Measurements from ENCODE around the gene PLEKHG4B. TPM values are rescaled to one million over a fixed set of nuclear protein-coding genes. Genes with fewer than 3 reads are reported as not detected.
A peak's percentile ranks its signal among the peaks of the same experiment; 100 is the strongest.

The PLEKHG4B gene
- polyA plus RNA-seq, 4 donors = 9.1 to 21.6 (median 13.4) TPM

DNA sequence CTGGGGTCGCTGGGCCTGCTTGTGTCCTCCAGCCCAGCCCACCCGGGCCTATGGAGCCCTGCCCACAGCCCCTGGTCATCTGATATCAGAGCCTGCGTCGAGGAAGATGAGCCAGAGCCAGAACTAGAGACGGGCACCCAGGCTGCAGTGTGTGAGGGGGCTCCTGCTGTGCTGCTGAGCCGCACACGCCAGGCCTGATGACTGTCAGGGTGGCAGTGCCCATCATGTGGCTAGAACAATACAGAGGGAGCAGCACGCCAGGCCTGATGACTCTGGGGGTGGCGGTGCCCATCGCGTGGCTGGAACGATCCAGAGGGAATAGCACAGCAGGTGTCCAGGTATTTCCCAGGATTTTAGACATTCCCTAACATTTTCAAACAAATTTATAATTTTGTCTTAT, 90.2 kb downstream of the PLEKHG4B start:
- DNase-seq (ENCODE audit: low read depth in 4 of 4, low spot score in 2 of 4) = no peak

DNA sequence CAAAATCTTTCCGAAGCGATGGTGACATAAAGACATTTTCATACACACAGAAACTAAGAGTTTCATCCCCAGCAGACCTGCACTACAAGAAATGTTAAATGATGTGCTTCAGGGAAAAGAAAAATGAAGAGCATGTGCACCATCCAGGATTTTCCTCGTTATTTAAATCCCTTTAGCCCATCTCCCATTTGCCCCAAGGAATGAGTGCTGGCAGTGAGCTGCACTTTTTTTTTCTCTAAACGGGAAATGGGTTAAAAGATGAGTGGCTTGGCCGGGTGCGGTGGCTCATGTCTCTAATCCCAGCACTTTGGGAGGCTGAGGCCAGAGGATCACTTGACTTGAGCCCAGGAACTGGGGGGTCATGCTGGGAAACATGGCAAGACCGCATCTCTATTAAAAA, 92.5 kb downstream of the PLEKHG4B start:
- DNase-seq (ENCODE audit: low read depth in 4 of 4, low spot score in 2 of 4) = no peak

DNA sequence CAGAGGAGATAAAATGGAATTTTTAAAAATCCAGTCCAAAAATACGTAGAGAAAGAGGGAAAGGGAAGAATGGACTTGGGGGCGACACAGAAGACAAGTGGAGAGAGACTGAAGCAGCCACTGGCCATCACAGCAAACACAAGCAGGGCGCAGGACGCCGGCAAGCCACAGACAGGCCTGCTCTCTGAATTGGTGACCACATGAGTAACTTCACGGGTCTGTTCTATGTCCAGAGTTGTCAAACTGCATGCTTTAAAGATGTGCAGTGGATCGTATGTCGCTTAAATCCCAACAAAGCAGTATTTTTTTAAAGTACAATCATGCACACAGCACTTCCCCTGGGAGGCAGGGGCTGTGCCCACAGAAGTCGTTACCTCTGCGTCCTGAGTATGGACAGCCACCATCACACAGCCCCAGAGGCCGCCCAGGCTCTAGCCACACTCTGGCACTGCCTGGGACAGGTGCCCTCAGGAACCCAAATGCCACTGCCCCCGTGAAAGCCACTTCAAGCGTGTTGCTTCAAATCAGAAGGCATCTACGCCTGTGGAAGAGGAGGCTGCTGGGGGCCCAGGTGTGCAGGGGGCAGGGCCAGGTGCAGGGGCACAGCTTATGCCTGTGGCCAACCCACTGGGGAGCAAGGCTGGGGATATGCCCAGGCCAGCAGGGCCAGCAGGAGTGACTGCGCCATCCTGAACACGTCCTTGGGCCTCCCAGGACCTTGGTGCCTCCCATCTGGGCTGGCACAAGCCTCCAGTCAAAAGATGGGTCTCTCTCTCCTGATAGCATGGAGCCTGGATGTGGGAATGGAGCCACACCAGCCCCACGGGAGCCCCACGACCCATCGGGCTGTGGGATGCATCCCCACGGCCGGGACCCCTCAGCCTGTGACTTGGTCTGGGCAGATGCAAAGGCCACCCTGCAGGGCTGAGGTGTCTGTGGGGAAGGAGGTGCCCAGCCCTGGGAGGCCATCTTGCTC, 93.4 kb downstream of the PLEKHG4B start:
- no peak for DNase-seq (ENCODE audit: low read depth in 4 of 4, low spot score in 2 of 4)

DNA sequence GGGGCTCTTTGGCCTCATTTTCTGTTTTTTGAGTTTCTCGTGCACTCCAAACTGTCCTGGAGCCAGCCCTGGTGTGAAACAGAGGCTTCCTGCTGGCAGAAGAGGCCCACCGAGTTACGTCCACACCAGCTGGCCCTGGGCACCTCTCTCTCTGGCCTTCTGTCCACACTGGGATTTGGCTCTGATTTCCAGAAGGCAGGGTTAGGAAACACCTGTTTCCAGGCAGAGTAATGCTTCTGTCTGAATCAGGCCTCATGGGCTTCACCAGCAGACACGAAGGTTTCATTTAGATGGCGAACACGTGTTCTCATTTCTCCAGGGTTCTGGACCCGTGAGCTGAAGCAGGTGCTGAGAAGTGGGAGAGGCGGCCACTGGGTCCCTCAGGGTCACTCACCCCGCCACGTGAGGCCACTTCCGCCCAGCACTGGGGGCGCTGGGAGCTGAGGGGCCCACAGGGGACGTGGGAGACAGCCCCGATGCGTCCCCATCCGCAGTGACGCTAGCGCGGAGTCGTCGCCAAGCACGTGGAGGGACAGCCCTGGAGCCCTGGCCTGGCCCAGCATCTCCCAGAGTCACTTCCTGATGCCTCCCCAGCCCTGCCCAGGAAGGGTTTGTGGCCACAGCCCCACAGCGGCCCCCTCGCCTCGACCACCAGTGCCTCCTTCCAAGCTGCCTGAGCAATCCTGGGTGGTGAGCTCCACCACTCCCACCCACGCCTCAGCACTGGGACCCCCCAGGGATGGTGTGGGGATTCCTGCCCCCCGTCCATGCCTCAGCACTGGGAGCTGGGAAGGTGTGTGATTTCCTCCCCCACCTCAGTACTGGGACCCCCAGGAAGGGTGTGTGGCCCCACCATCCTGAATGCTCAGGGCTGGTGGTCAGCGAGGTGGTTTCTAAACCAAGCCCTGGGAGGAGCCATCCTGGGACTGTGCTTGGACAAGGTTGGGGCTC, 94.4 kb downstream of the PLEKHG4B start:
- no peak for DNase-seq (ENCODE audit: low read depth in 4 of 4, low spot score in 2 of 4)

DNA sequence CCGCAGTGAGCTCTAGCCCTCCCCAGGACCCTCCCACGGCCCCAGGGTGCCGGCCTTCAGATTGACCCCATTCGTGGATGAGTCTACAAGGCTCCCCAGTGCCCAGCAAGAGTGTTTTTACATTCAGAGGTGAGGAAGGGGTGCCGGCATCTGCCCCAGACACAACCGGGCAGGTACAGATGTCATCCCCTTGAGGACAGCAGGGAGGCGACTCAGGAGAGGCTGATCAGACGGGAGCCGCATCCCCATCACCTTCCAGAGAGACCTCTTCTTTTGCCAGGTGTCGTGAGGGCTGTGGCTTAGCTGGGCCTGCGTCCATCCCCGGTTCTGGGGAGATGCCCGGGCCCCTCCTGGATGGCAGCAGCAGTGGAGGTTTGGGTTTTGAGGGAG, 95.1 kb downstream of the PLEKHG4B start:
- DNase-seq (ENCODE audit: low read depth in 4 of 4, low spot score in 2 of 4) = no peak

DNA sequence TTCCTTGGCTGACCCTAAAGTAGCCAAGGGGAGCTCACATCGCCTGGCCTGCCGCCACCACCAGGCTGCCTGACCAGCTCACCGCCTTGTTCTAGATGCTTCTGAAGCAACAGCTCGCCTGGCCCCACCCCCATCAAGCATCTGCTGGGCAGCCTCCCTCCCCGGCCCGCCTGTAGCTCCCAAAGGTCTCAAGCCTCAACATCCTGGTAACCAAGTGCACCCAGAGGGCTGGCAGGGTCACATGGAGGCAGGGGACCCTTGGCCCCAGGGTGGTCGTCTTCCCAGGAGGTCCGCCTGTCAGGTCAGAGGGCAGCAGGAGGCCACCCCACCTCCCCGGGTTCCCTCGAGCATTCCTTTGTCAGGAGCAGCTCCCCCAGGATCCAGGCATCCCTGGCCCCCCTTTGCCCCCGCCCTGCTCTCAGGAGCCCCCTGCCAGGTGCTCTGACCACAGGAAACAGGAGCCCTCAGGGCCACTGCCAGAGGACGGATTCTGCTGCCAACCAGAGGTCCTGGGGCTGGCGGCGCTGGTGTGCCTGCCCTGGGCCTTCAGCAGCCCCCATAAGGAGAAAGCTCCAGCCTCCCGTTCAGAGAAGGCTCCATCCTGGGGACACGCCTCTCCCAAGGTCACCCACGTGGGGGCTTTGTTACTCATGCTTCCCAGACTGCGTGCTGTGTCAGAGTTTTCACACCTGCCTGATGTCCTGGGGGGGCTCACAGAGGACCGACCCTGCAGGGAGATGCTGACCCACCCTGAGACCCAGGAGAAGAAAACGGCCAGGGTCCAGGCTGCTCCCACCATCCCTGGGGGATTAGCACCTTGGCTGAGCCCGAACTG, 95.9 kb downstream of the PLEKHG4B start:
- no peak for DNase-seq (ENCODE audit: low read depth in 4 of 4, low spot score in 2 of 4)

DNA sequence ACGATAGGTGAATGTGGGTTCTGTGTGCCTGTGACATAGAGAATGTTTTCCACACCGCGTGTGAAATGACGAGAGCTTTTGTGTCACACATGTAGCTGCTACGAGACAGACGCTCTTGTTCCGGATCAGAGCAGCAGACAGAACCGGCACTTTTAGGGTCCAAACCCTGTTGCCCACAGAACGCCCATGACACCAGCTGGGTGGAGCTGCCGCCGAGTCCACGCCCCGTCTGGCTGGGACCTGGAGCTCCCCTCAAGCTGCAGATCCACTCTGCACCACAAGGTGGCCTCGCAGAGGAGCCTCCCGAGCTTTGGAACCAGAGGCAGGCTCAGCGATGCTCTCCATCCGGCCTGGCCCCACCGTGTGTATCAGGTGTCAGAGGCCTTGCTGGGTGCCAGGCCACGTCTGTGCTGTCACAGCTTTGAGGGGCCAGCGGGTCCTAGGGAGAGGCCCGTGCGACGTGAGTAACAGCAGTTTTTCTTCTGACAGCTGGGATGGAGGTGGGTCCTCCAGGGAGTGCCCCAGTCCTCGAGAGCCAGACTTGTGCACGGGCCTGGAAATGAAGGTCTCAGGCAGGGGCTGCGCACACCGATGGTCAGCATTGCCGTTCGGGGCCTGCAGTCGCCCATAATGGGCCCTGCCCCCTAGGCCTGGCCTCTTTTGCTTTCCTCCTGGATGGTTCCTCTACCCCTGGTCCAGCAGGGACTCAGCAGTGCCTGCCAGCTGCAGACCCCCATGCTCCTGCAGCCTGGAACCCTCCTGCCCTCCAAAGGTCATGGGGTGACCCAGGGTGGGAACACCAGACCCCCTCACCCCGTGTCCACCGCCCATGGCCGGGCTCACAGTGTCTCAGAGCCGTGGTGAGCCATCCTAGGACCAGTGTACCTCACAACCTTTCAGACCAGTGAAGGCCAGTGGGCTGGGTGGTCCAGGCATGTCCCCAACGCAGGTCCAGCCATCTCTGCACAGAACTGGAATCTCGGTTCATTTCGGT, 96.8 kb downstream of the PLEKHG4B start:
- DNase-seq (ENCODE audit: low read depth in 4 of 4, low spot score in 2 of 4) = peak; percentile 54 to 80 (median 64)

DNA sequence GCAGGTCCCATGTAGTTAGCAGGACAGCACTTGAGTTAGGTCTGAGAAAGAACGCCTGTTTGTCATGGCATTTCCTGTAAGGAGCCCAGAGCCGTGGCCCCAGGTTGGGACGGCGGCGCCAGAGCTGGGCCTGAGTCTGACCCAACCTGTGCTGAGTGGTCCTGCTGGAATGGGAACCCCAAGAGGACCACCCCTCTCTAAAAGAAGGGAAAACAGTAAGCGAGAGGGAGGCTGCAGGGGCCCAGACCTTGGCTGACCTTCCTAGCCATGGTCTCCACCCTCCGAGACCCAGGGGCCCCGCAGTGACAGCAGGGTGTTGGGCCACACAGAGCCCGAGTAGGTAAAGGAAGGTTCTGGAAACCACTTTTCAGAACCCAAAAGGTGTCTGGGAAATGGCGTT, 97.5 kb downstream of the PLEKHG4B start:
- no peak for DNase-seq (ENCODE audit: low read depth in 4 of 4, low spot score in 2 of 4)

DNA sequence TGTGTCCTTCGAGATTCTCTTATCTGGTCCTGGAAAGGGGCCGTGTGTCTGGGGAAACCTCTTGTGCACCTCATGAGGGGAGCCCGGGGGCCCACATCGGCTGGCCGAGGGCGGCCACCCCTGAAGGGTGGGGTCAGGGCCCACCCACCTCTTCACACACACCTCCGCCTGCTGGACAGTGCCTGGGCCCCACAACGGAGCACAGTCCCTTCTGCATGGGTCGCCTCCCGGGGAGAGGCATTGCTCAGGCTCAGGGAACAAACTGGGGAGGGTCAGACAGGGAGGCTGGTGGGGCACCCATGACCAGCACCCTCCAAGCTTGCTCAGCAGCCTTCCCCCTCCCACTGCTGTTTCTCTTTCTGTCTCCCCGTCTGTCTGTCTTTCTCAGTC, 98.0 kb downstream of the PLEKHG4B start:
- no peak for DNase-seq (ENCODE audit: low read depth in 4 of 4, low spot score in 2 of 4)

DNA sequence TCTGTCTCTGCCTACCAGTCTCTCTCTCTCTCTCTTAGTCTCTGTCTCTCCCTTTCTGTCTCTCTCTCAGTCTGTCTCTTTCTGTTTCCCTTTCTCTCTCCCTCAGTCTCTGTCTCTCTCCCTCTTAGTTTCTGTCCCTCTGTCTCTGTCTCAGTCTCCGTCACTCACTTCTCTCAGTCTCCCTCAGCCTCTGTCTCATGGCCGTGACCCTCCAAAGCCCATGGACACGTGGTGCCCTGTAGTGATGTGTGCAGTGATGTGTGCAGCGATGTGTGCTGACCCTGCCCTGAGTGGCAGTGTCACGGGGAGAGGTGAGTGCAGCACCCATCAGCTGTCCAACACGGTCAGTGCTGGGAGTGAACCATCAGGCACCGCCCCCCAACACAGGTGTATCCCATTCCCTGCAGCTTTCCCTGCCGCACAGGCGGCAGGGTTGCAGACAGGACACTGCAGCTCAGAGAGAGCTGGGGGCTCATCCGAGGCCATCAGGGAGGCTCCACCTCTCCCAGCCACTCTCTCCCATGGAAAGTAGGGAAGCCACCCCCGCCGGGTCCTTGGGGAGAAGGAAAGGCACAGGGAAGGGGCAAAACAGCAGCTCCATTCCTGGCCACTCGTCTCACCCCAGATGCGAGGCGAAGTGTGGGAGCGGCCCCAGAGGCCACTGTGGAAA, 98.5 kb downstream of the PLEKHG4B start:
- DNase-seq (ENCODE audit: low read depth in 4 of 4, low spot score in 2 of 4) = no peak

DNA sequence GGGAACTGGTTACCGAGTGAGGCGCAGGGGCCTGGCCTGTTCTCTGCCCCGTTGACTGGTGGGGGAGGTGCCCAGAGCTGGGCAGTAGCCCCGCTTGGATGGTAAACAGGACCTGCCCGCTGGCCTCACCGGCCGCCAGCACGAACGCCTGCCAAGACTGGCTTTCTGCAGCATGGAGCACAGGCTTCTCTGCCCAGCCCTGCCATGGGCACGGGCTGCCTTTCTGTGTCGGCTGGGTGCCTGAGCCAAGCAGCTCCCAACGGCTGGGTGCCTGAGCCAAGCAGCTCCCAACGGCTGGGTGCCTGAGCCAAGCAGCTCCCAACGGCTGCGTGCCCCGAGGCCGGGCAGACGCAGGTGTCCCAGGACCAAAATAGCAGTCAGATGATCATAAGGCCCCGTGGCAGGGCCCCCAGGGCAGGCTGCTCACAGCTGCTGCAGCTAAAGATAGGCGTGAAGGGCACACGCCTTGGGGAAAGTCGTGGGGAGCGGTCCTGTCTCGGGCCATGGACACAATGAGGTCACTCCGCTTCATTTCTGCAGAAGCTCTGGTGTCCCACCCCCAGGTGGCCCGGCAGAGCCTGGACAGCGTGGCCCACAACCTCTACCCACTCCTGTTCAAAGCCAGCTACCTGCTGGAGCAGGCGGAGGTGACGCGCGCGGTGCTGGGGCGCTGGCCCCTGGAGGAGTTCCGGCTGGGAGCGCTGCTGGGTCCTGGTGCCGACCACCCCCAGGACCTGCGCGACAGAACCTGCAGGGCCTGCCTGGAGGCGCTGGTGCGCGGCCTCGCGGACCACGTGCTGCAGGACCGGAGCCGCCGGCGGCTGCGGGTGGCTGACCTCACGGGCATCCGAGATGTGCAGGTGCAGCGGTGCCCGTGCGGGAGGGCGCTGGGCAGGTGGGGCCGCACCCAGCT, 99.3 kb downstream of the PLEKHG4B start, which contains the start of gene LRRC14B:
Gene LRRC14B, plus strand, starts transcription at position 460 of the 913 bp plus-strand sequence. Its CDS starts 44 bp downstream, at position 504.
- no peak for DNase-seq (ENCODE audit: low read depth in 4 of 4, low spot score in 2 of 4)

DNA sequence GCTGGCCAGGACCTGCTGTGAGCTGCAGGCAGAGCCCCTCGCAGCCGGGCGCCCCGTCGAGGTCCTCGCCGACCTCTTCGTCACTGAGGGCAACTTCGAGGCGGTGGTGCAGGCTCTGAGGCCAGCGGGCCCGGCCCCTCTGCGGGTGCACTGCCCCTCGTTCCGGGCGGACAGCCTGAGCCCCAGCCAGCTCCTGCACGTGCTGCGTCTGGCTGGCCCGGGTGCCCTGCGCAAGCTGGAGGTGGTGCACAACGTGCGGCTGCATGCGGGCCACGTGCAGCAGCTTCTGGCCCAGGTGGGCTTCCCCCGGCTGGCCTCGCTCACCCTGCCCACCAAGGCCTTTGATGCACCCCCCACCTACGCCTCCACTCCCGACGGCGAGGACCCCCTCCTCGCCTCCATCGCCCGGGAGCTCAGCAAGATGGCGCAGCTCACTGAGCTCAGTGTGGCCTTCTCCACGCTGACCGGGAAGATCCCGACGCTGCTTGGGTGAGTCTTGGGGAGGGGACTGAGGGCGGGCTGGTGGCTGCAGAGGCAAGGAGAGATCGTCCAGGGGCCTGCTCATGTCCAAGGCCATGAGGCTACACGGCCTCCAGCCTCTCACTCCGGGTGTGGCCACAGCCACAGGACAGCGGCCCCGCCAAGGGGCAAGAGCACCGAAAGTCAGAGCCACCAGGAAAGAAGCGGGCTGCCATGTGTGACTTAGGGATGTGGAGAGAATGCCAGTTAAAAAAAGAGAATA, 100.2 kb downstream of the PLEKHG4B start:
- DNase-seq (ENCODE audit: low read depth in 4 of 4, low spot score in 2 of 4) = no peak

DNA sequence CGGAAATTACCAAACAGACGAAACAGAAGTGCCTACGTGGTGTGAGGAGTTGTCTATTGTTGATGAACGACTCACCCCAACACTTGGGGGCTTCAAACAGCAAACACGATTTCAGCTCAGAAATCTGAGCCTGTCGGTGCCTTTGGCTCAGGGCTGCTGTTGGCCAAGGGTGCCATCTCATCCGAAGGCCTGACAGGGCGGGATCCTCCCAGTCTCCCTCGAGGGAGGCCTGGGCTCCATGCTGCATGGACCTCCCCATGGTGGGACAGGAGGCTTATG, 100.7 kb downstream of the PLEKHG4B start:
- DNase-seq (ENCODE audit: low read depth in 4 of 4, low spot score in 2 of 4) = no peak

DNA sequence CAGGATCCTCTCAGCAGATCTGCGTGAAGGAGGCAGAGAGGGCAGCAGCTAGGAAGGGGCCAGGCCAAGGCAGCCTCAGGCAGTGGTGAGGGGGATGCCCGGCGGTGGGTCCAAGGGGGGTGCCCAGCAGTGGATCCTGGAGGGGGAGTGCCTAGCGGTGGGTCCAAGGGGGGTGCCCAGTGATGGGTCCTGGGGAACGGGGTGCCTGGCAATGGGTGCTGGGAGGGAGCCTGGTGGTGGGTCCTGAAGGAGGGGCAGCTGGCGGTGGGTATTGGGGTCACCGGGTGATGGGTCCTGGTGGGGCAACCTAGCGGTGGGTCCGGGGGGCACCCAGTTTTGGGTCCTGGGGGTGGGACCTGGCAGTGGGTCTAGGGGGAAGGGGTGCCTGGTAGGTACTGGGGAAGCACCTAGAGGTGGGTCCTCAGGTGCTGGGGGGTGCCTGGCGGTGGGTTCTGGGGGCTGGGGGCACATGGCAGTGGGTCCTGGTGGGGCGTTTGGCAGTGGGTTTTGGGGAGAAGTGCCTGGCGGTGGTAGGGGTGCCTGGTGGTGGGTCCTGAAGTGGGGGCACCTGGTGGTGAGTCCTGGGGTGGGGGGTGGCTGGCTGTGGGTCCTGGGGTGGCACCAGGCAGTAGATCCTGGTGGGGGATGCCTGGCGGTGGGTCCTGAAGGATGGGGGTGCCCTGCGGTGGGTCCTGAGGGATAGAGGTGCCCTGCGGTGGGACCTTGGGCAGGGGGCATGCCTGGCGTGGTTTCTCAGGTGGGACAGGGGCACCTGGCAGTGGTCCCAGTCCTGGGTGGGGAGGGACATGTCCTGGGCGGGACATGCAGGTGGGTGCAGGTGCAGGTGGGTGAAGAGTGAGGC, 101.2 kb downstream of the PLEKHG4B start:
- DNase-seq (ENCODE audit: low read depth in 4 of 4, low spot score in 2 of 4) = no peak

DNA sequence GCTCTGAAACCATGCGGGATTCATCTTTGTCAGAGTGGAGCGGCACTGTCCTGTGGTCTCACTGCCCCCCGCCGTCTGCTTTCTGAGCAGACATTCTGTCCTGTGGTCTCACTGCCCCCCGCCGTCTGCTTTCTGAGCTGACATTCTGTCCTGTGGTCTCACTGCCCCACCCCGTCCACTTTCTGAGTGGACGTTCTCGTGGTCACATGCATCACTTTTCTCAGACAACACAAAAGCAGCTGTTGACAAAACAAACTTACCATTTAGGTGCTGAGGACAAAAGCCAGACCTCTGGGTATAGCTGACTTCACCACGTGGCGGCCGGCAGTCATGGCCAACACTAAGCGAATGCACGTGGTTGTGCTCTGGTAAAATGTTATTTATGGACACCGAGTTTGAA, 102.1 kb downstream of the PLEKHG4B start:
- DNase-seq (ENCODE audit: low read depth in 4 of 4, low spot score in 2 of 4) = no peak

DNA sequence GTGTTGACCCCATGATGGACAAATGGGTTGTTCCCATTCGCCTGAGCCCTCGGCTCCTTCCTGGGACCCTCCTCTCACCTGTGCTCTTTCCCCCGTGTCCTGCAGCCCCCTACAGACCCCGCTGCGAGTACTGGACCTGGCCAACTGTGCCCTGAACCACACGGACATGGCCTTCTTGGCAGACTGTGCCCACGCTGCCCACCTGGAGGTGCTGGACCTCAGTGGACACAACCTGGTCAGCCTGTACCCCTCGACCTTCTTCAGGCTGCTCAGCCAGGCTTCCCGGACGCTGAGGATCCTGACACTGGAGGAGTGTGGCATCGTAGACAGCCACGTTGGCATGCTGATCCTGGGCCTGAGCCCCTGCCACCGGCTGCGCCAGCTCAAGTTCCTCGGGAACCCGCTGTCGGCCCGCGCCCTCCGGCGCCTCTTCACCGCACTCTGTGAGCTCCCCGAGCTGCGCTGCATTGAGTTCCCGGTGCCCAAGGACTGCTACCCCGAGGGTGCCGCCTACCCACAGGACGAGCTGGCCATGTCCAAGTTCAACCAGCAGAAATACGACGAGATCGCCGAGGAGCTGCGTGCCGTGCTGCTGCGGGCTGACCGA, 102.7 kb downstream of the PLEKHG4B start:
- no peak for DNase-seq (ENCODE audit: low read depth in 4 of 4, low spot score in 2 of 4)

Data from left renal cortex interstitium (tissue), 4 donors.